Measurements from ENCODE around the gene VAT1L.

DNA sequence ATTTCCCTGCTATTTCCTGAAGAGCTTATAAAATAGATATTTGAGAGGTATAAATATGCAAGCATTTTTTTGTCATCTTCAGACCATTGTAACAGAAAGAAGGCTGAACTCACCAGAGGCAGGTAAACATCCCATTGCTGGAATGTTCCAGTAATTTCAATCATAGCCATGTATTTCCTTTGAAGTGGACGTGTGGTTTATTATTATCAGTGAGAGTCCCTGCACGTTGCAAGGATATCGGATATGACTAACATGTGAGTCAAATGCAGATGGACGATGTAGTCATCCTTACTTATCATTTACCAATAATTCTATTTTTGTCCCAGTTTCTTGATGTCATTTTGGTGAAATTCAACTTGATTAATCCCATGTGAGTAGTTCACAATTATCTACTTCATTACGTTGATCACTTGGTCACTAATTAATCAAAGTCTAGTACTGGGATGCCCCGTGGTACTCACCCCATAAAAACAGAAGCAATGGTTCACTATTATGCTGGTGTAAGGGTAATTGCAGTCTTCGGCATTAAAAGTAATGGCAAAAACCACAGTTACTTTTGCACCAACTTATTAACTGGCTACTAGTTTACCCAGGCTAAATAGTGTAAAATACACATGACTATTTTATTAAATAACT, 89.5 kb downstream of the VAT1L start:
- TF ChIP-seq EZH2phosphoT487 (IDR thresholded peaks at IDR 0.05; ENCODE audit: insufficient read depth, low read depth) (no peak), EZH2 (IDR thresholded peaks at IDR 0.05; ENCODE audit: insufficient read depth, poor library complexity, severe bottlenecking) (no peak)
